ENCODE measurements around the gene PPP1R1B.

GRCh38 chr17:39603304-39604016 is 23.3 kb upstream of the PPP1R1B start:
- TF ChIP-seq, protein P1, sequence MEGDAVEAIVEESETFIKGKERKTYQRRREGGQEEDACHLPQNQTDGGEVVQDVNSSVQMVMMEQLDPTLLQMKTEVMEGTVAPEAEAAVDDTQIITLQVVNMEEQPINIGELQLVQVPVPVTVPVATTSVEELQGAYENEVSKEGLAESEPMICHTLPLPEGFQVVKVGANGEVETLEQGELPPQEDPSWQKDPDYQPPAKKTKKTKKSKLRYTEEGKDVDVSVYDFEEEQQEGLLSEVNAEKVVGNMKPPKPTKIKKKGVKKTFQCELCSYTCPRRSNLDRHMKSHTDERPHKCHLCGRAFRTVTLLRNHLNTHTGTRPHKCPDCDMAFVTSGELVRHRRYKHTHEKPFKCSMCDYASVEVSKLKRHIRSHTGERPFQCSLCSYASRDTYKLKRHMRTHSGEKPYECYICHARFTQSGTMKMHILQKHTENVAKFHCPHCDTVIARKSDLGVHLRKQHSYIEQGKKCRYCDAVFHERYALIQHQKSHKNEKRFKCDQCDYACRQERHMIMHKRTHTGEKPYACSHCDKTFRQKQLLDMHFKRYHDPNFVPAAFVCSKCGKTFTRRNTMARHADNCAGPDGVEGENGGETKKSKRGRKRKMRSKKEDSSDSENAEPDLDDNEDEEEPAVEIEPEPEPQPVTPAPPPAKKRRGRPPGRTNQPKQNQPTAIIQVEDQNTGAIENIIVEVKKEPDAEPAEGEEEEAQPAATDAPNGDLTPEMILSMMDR (IDR thresholded peaks at IDR 0.05; ENCODE audit: low read length), result no peak
- TF ChIP-seq EZH2 (optimal IDR thresholded peaks at IDR 0.05; ENCODE audit: low read depth, low read length), result no peak

All from MM.1S (cell line).